D721Med (cell line): ENCODE data around the gene PCDHGA2.

Experiments
- DNase-seq: peaks from one replicate; pipeline ENCODE4 v3.0.0; 2011; ENCODE audit warnings: low spot score; ENCODE audit not compliant: insufficient read length
- FAIRE-seq: peaks from 2 replicates; lab custom pipeline; 2011; peaks lifted over from hg19 to GRCh38; lab: Jason Lieb, UNC
- CTCF ChIP-seq: IDR thresholded peaks from 2 replicates; pipeline ENCODE4 v1.5.1; 2012; ENCODE audit warnings: mild to moderate bottlenecking, control low read depth; ENCODE audit not compliant: insufficient read depth; ENCODE audit errors: missing control alignments

The PCDHGA2 gene

GRCh38 chr5:141392429-141393198 is 54.1 kb downstream of the PCDHGA2 start, which contains the start of gene PCDHGA8:
Gene PCDHGA8, plus strand, starts transcription at chr5:141392633. Its CDS starts 181 bp downstream, at chr5:141392814.
- no peak for FAIRE-seq
- DNase-seq, result no peak
- TF ChIP-seq CTCF, result no peak
